Activated CD8-positive, alpha-beta T cell treated with anti-CD3 and anti-CD28 coated beads for 36 hours (primary cell): ENCODE measurements around the gene PSME3IP1. TPM values are rescaled to one million over a fixed set of nuclear protein-coding genes. Genes with fewer than 3 reads are reported as not detected.
A peak's percentile ranks its signal among the peaks of the same experiment; 100 is the strongest.

Experiments
- ATAC-seq: fragments of 200-7000 bp; cut with Tn5 transposase; one replicate; pipeline ENCODE4 v1.10.0; 2021; ENCODE audit warnings: mild to moderate bottlenecking, moderate library complexity
- CTCF ChIA-PET: fragments of 350-600 bp; sonication (Branson Sonifier 250); formaldehyde crosslinking; loops from one replicate; lab custom pipeline; 2021; ENCODE audit warnings: antibody characterized with exemption; lab: Charles Lee
- POLR2A ChIA-PET: fragments of 350-600 bp; sonication (Branson Sonifier 250); formaldehyde crosslinking; loops from one replicate; lab custom pipeline; 2021; ENCODE audit warnings: antibody characterized with exemption; lab: Charles Lee
- DNase-seq: peaks from one replicate; pipeline ENCODE4 v3.0.0-alpha.2; 2020
- H3K27ac Mint-ChIP-seq: one replicate; pipeline ENCODE4 v1.8.0; 2021; ENCODE audit warnings: mild to moderate bottlenecking, mixed read lengths
- H3K27me3 Mint-ChIP-seq: one replicate; pipeline ENCODE4 v1.8.0; 2021; ENCODE audit warnings: mixed read lengths
- H3K36me3 Mint-ChIP-seq: one replicate; pipeline ENCODE4 v1.8.0; 2021; ENCODE audit warnings: low read depth, mixed read lengths
- H3K4me1 Mint-ChIP-seq: one replicate; pipeline ENCODE4 v1.8.0; 2021; ENCODE audit warnings: low read depth, mixed read lengths
- H3K4me3 Mint-ChIP-seq: one replicate; pipeline ENCODE4 v1.8.0; 2021; ENCODE audit warnings: mild to moderate bottlenecking, moderate library complexity, mixed read lengths
- H3K9me3 Mint-ChIP-seq: one replicate; pipeline ENCODE4 v1.8.0; 2021; ENCODE audit warnings: mixed read lengths
- CTCF ChIP-seq: fragments of 200-600 bp; IDR thresholded peaks from one replicate; pipeline ENCODE4 v1.8.0; 2022; ENCODE audit warnings: antibody characterized with exemption, mild to moderate bottlenecking
- intact Hi-C: fragments of 100-400 bp; cut with micrococcal nuclease; formaldehyde crosslinking; loops from one replicate; pipeline ENCODE4 v1.10.0; 2022
- total RNA-seq, 2 experiments: library from RNA; stranded (reverse); gene quantifications; one replicate each; pipeline ENCODE4 v1.2.3, GENCODE V29; 2021

Gene PSME3IP1
- total RNA-seq, 2 experiments from 2014 or later = 101 to 103 TPM

DNA sequence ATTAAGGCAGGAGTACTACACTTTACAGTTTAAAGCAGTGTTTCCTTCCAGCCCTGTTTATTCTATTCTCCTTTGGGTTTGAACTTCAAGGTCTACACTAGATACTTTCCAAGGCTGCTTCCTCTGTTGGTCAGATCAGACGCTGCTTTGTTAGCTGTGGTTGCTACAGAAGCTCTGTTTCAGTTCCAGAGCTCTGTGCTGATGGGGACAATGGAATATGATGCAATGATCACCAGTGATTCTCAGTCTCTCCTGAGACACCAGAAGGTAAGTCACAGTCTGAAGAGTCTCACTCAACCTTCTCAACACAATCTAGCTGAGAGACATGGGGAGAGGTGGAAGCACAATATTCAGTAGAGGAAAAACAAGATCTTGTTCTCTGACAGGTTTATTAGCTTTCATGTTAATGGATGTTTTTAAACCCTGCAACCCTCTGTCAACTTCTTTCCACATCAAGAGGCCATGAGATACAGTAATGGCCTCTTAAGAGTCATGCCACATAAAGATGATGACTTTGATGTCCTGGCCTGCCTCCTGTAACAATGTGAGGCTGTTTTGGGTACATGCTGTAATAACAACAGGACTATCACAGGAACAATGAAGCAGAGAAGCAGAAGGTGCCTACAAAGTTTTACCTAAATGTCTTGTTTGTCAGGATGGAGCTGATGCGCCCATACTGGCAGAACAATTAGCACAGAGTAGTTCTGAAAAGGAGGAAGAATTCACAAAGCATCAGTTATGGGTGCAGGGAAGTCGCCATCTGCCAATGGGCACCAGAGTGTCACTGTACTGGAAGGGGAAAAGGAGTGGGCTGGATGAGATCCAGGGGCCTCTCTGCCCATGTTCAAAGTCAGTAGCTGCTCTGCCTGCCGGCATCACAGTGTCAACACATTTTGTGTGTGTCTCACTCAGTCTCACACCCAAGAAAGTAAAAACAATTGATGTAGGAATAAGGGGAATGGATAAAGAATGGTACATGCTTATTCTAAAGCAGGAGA is 33.4 kb downstream of the PSME3IP1 start:
- ATAC-seq = peak; percentile 78
- H3K27ac Mint-ChIP-seq = peak overlapping the region; percentile 19
- POLR2A ChIA-PET = interaction anchor here (0.8 to 2.8 kb wide), 11 partner anchors 11 to 93 kb away, joined by 3 to 9 read pairs (median 3); partner anchors contain the start of genes ARL2BP and CPNE2

DNA sequence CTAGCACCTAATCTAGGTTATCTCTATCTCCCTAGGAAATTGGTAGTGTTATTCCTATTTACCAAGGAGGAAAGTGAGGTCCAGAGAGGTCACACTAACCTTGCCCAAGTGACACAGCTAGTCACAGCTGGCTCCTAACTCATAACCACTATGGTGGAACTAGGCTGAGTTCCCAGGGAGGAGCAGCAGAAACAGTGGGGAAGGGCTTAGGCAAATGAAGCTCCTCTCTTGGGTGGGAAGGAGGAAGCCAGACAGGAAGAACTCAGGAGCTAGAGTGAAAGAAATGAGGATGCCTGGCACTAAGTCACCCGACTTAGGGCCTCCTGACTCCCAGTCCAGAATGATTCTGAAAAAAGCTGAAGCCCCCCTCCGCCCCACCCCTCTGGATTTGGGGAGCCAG is 34.5 kb downstream of the PSME3IP1 start:
- no peak for TF ChIP-seq CTCF
- H3K36me3 Mint-ChIP-seq = peaks cover 32% of the 10 kb centered on the region

More for the DNA sequence above, 33.4 kb downstream of the PSME3IP1 start:
- CTCF ChIA-PET = interaction anchor here (0.7 to 3.4 kb wide), 9 partner anchors 9 to 367 kb away, joined by 3 to 16 read pairs (median 3); partner anchors contain the start of gene CPNE2
- no peaks in the 10 kb centered on the region for H3K27me3 Mint-ChIP-seq
- H3K36me3 Mint-ChIP-seq = peaks cover 39% of the 10 kb centered on the region
- peaks cover 21% of the 10 kb centered on the region for H3K4me1 Mint-ChIP-seq
- peak; percentile 25 for DNase-seq
- intact Hi-C loops = no loop called here
- no peaks in the 10 kb centered on the region for H3K9me3 Mint-ChIP-seq
- no peak overlapping the region for H3K4me3 Mint-ChIP-seq
- no peak for TF ChIP-seq CTCF

DNA sequence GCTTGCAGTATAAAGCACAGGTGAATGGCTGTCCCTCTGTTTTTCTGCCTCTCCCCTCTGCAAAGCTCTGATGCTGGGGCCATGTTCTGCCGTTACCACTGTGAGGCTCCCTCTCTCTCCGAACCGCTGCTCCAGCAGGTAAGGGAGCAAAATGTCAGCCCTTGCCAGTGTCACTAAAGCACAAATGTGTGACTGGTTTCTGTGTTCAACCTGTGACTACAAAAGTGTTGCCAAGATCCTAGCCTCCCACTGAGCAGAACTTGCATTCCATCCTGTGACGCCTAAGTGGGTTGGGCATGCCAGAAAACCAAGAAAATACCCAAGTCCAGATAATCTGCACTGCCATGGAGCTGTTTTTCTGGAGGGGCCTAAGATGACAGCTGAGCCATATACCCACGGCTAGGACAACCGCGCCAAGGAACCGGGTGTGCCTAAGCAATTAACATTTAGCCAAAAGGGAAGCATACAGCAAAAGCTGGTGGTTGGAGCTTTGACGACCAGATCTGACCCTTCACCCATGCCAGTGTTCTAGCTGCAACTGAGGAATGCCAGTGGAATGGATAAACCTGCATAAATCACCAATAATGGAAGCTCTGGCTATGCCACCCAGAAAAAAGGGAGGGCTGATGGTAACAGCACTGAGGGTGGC is 35.0 kb downstream of the PSME3IP1 start:
- H3K4me3 Mint-ChIP-seq = no peak overlapping the region
- H3K9me3 Mint-ChIP-seq = no peaks in the 10 kb centered on the region
- CTCF ChIA-PET = interaction anchor here (0.9 to 3.4 kb wide), 7 partner anchors 9 to 199 kb away, joined by 3 to 16 read pairs (median 6); partner anchors contain the start of gene CPNE2
- DNase-seq (no peak), ATAC-seq (no peak)
- H3K36me3 Mint-ChIP-seq = peaks cover 29% of the 10 kb centered on the region
- intact Hi-C loops = no loop called here
- peaks cover 21% of the 10 kb centered on the region for H3K4me1 Mint-ChIP-seq
- no peak for TF ChIP-seq CTCF
- H3K27me3 Mint-ChIP-seq = no peaks in the 10 kb centered on the region
- POLR2A ChIA-PET = interaction anchor here (1.5 to 2.8 kb wide), 5 partner anchors 8 to 58 kb away, joined by 4 to 9 read pairs (median 7); partner anchors contain the start of gene CPNE2
- H3K27ac Mint-ChIP-seq = no peak overlapping the region

More for the DNA sequence above, 34.5 kb downstream of the PSME3IP1 start:
- H3K9me3 Mint-ChIP-seq = no peaks in the 10 kb centered on the region
- H3K27me3 Mint-ChIP-seq = no peaks in the 10 kb centered on the region
- ChIA-PET CTCF (interaction anchor here (0.6 to 3.4 kb wide), 9 partner anchors 10 to 200 kb away, joined by 3 to 16 read pairs (median 3); partner anchors contain the start of gene CPNE2), POLR2A (interaction anchor here (0.8 to 2.8 kb wide), 7 partner anchors 10 to 58 kb away, joined by 3 to 9 read pairs (median 4); partner anchors contain the start of gene CPNE2)
- peaks cover 21% of the 10 kb centered on the region for H3K4me1 Mint-ChIP-seq
- ATAC-seq (no peak), DNase-seq (no peak)
- H3K4me3 Mint-ChIP-seq = no peak overlapping the region
- H3K27ac Mint-ChIP-seq = no peak overlapping the region
- intact Hi-C loops = no loop called here

DNA sequence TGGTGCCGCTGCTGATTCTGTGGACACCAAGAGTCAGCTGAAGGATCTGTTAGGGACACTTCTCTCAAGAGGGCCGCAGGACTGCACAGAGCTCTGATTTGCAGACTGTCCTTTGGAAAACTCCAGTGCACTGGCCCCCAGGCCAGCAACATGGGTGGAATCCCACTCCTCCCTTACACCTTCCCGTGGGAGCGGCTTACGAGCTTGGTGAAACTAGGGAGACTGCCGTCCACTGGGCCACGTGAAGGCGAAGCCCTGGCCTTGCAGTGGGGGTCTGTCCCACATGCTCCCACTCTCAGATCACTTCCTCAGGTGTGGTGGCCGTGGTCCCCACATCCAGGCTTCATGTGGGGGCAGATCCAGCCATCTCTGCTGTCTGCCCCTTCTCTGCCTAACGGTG is 36.4 kb downstream of the PSME3IP1 start:
- ChIA-PET POLR2A (interaction anchor here (0.7 to 2.4 kb wide), 4 partner anchors 8 to 284 kb away, joined by 4 to 9 read pairs (median 6); no protein-coding TSS in a partner anchor), CTCF (interaction anchor here (0.9 to 2.2 kb wide), 4 partner anchors 15 to 65 kb away, joined by 3 to 6 read pairs (median 5); partner anchors contain the start of gene CPNE2)
- no peak for TF ChIP-seq CTCF
- no peaks in the 10 kb centered on the region for H3K27me3 Mint-ChIP-seq
- ATAC-seq (no peak), DNase-seq (no peak)
- no peak overlapping the region for H3K27ac Mint-ChIP-seq
- peaks cover 20% of the 10 kb centered on the region for H3K4me1 Mint-ChIP-seq
- H3K4me3 Mint-ChIP-seq = no peak overlapping the region
- intact Hi-C loops = no loop called here
- no peaks in the 10 kb centered on the region for H3K9me3 Mint-ChIP-seq
- peaks cover 21% of the 10 kb centered on the region for H3K36me3 Mint-ChIP-seq
